GM23248 (cell line): ENCODE results near the gene RUNX3. TPM values are rescaled to one million over a fixed set of nuclear protein-coding genes. Genes with fewer than 3 reads are reported as not detected.

Experiments used
- DNase-seq: peaks from one replicate; pipeline ENCODE4 v3.0.0-alpha.2; 2015
- H2AFZ ChIP-seq: fragments of 200-600 bp; sonication (generic); 2 replicates; pipeline ENCODE4 v1.6.1; 2016; ENCODE audit warnings: antibody characterized with exemption
- H3F3A ChIP-seq: fragments of 200-600 bp; sonication (generic); 2 replicates; pipeline ENCODE4 v1.6.1; 2016; ENCODE audit warnings: mild to moderate bottlenecking, antibody characterized with exemption, mixed run types; ENCODE audit not compliant: insufficient read depth
- H3K27ac ChIP-seq: fragments of 200-600 bp; sonication (generic); 2 replicates; pipeline ENCODE4 v1.5.1; 2016; ENCODE audit warnings: mild to moderate bottlenecking
- H3K27me3 ChIP-seq: fragments of 200-600 bp; sonication (generic); replicated peaks from 2 replicates; pipeline ENCODE4 v1.6.1; 2016; ENCODE audit warnings: mild to moderate bottlenecking; ENCODE audit not compliant: insufficient read depth
- H3K36me3 ChIP-seq: fragments of 200-600 bp; sonication (generic); 2 replicates; pipeline ENCODE4 v1.6.1; 2016; ENCODE audit warnings: low read depth, mild to moderate bottlenecking
- H3K4me1 ChIP-seq: fragments of 200-600 bp; sonication (generic); 2 replicates; pipeline ENCODE4 v1.6.1; 2016; ENCODE audit warnings: mild to moderate bottlenecking; ENCODE audit not compliant: insufficient read depth
- H3K4me2 ChIP-seq: fragments of 200-600 bp; sonication (generic); one replicate; pipeline ENCODE4 v1.6.1; 2016; ENCODE audit warnings: mild to moderate bottlenecking; ENCODE audit not compliant: unreplicated experiment
- H3K4me3 ChIP-seq: fragments of 200-600 bp; sonication (generic); 2 replicates; pipeline ENCODE4 v1.5.1; 2016; ENCODE audit warnings: mild to moderate bottlenecking
- H3K79me2 ChIP-seq: fragments of 200-600 bp; sonication (generic); 2 replicates; pipeline ENCODE4 v1.6.1; 2016; ENCODE audit warnings: mild to moderate bottlenecking; ENCODE audit not compliant: insufficient read depth
- H3K9ac ChIP-seq: fragments of 200-600 bp; sonication (generic); 2 replicates; pipeline ENCODE4 v1.6.1; 2016; ENCODE audit warnings: mild to moderate bottlenecking
- H3K9me2 ChIP-seq: fragments of 200-600 bp; sonication (generic); 2 replicates; pipeline ENCODE4 v1.6.1; 2016; ENCODE audit warnings: mixed run types, mild to moderate bottlenecking, moderate library complexity; ENCODE audit not compliant: insufficient read depth
- H3K9me3 ChIP-seq: fragments of 200-600 bp; sonication (generic); one replicate; pipeline ENCODE4 v1.6.1; 2017; ENCODE audit warnings: low read depth
- H4K20me1 ChIP-seq: fragments of 200-600 bp; sonication (generic); 2 replicates; pipeline ENCODE4 v1.6.0; 2016; ENCODE audit not compliant: insufficient read depth
- EZH2 ChIP-seq: fragments of 200-600 bp; sonication (generic); IDR thresholded peaks from 2 replicates; pipeline ENCODE4 v1.6.1; 2018; ENCODE audit warnings: antibody characterized with exemption, mild to moderate bottlenecking; ENCODE audit not compliant: insufficient read depth, poor library complexity, severe bottlenecking
- EZH2phosphoT487 ChIP-seq: fragments of 200-600 bp; sonication (generic); IDR thresholded peaks from 2 replicates; pipeline ENCODE4 v1.6.1; 2018; ENCODE audit warnings: antibody characterized with exemption, moderate library complexity, mild to moderate bottlenecking, low read depth; ENCODE audit not compliant: insufficient read depth
- WGBS, 2 experiments: methylation state at CpG; one replicate each; pipeline ENCODE4 v1.1.6; 2015 to 2017; ENCODE audit warnings: low lambda C conversion rate in 2 of 2, low coverage in 1 of 2; ENCODE audit errors: missing lambda C conversion rate in 2 of 2; 5-methylcytosine and 5-hydroxymethylcytosine counted together
- in situ Hi-C: fragments of 300-500 bp; cut with MboI; formaldehyde crosslinking; loops from 2 replicates; pipeline ENCODE4 v1.15.0; 2020
- polyA plus RNA-seq: library from polyadenylated mRNA; unstranded; fragments of >200 nt; fragmentation: Nextera tagmentation; extraction: Ambion mirVana; gene quantifications from 2 replicates; pipeline ENCODE4 v1.2.1, GENCODE V29; 2016
- total RNA-seq: library from RNA; depleted of rRNA; stranded (reverse); fragments of >200 nt; shearing (Covaris generic); gene quantifications from 2 replicates; pipeline ENCODE4 v1.2.3, GENCODE V29; 2014

Gene RUNX3
- total and polyA plus RNA-seq, 2 experiments from 2014 or later, result 0.43 to 1.4 TPM

- no peaks in the 10 kb centered on the region for H3K9me2 ChIP-seq
- no peaks in the 10 kb centered on the region for H3K9me3 ChIP-seq
- 56 to 64% methylated on average over 10 to 12 of the region's 12 CpGs for WGBS, 2 experiments
- H2AFZ ChIP-seq, result no peak overlapping the region
- TF ChIP-seq EZH2 (no peak), EZH2phosphoT487 (no peak)
- no peaks in the 10 kb centered on the region for H3K79me2 ChIP-seq
- in situ Hi-C loops, result no loop called here
- H3K4me1 ChIP-seq, result no peaks in the 10 kb centered on the region
- H3K36me3 ChIP-seq, result no peaks in the 10 kb centered on the region
- no peaks in the 10 kb centered on the region for H4K20me1 ChIP-seq
- no peak overlapping the region for H3K27ac ChIP-seq
- no peak for DNase-seq
- no peak overlapping the region for H3K9ac ChIP-seq
- no peak overlapping the region for H3K4me2 ChIP-seq
- no peaks in the 10 kb centered on the region for H3F3A ChIP-seq
- H3K27me3 ChIP-seq, result no peaks in the 10 kb centered on the region
- H3K4me3 ChIP-seq, result no peak overlapping the region
Observed at GRCh38 chr1:24900985-24901781, 28.9 kb downstream of the RUNX3 start.

DNA sequence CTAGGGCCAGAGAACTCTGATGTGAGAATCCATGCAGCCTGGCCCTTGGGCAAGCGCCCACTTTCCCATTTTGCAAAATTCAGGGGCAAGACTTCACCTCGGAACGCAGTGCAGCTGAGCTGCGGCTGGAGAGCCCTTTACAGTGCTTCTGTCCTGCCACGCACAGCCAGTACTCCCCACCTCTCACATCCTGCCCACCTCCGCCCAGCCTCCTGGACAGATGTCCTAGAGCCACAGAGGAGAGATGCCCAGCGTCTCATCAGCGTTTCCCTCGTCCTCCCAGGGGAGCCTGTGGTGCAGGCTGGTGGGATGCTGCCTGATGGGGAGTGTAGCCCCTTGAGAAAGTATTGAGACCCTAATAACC, 29.6 kb downstream of the RUNX3 start:
- in situ Hi-C loops, result no loop called here
- no peaks in the 10 kb centered on the region for H3K27me3 ChIP-seq
- WGBS, 2 experiments, result 82 to 92% methylated on average over 9 of the region's 9 CpGs

DNA sequence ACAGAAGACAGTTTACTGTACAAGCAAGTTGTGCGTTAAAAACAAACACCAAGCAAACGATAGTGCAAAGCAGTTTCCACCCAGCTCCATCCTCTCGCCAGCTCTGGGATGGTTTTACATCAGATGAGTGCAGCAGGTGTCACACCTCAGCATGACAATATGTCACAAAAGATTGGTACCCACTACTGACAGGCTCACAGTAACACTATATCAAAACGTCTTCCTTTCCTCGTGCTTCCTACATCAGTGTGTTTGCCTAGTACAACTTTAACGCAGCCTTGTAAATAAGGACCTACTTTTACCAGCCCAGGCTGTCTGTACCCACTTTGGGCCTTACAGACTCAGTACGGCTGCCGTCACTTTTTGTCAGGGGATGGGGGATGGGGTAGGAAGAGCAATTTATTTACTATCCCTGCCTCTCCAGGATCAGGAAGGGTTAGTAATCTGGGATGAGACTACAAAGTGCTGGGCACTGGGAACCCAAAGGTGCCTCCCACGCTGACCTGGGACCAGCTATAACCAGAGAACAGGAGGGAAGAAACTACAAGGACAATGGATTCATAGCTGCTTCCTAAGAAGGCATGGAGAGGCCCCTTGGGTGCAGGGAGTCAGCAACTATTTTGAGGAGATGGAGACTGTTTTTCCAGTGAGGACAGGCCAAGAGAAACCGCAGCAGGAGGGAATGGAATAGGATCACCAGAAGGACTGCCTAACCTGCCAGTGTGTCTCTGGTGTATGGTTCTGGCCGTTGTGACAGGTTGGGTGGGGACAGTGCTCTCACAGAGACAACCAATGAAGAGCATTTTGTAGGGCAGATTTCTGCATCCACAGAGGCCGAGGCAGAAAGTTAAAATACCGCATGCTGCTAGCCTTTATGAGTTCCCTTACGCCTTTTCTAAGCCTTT, 30.2 kb downstream of the RUNX3 start:
- Histone ChIP-seq H3K27me3 (no peaks in the 10 kb centered on the region), H4K20me1 (no peaks in the 10 kb centered on the region), H3K9me3 (no peaks in the 10 kb centered on the region), H3K36me3 (no peaks in the 10 kb centered on the region), H3K4me1 (no peaks in the 10 kb centered on the region), H3K9ac (no peak overlapping the region), H3K79me2 (no peaks in the 10 kb centered on the region), H3F3A (no peaks in the 10 kb centered on the region), H3K4me2 (no peak overlapping the region), H3K27ac (no peak overlapping the region), H3K9me2 (no peaks in the 10 kb centered on the region), H2AFZ (no peak overlapping the region), H3K4me3 (no peak overlapping the region)
- TF ChIP-seq EZH2 (no peak), EZH2phosphoT487 (no peak)
- 74 to 79% methylated on average over 14 of the region's 14 CpGs for WGBS, 2 experiments
- no peak for DNase-seq
- in situ Hi-C loops, result no loop called here

More for the DNA sequence above, 29.6 kb downstream of the RUNX3 start:
- Histone ChIP-seq H3K9me3 (no peaks in the 10 kb centered on the region), H3K27ac (no peak overlapping the region), H2AFZ (no peak overlapping the region), H3K79me2 (no peaks in the 10 kb centered on the region), H3K4me2 (no peak overlapping the region), H3K4me3 (no peak overlapping the region), H4K20me1 (no peaks in the 10 kb centered on the region), H3K4me1 (no peaks in the 10 kb centered on the region), H3K9ac (no peak overlapping the region), H3K9me2 (no peaks in the 10 kb centered on the region), H3K36me3 (no peaks in the 10 kb centered on the region), H3F3A (no peaks in the 10 kb centered on the region)
- no peak for DNase-seq
- TF ChIP-seq EZH2phosphoT487 (no peak), EZH2 (no peak)

DNA sequence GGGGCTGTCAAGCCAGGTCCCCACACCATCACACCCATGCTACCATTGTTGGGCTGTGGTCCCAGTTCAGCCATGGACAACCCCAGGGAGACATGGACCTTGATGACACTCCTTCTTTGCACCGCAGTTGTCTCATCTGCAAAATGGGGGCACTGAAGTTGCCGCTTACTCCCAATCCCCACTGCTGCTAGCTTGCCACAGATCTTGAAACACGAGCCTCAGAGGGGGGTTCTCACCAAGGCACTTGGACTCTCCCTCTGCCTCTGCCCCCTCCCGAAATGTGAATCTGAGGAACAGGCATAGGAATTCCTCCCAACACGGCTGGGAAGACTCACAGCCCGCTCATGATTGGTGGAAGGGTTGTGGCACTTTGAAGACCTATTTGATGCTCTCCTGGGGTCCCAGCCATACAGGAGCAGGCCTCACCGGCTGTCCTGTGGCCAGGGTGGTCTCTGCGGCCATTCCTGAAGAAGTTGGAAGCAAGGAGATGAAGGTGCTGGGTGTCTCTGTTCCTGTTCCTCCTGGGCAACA, 31.1 kb downstream of the RUNX3 start:
- H3K9me2 ChIP-seq, result no peaks in the 10 kb centered on the region
- no peak overlapping the region for H3K27ac ChIP-seq
- no peaks in the 10 kb centered on the region for H3F3A ChIP-seq
- H3K4me3 ChIP-seq, result no peak overlapping the region
- 70 to 74% methylated on average over 8 of the region's 8 CpGs for WGBS, 2 experiments
- no peak overlapping the region for H2AFZ ChIP-seq
- no peaks in the 10 kb centered on the region for H3K4me1 ChIP-seq
- H3K9me3 ChIP-seq, result no peaks in the 10 kb centered on the region
- DNase-seq, result no peak
- H3K9ac ChIP-seq, result no peak overlapping the region
- in situ Hi-C loops, result no loop called here
- H3K27me3 ChIP-seq, result no peaks in the 10 kb centered on the region
- H3K79me2 ChIP-seq, result no peaks in the 10 kb centered on the region
- no peaks in the 10 kb centered on the region for H3K36me3 ChIP-seq
- H3K4me2 ChIP-seq, result no peak overlapping the region
- H4K20me1 ChIP-seq, result no peaks in the 10 kb centered on the region
- TF ChIP-seq EZH2phosphoT487 (no peak), EZH2 (no peak)
